ENCODE results near the gene TMPRSS9.
"Not testable (repeated sequence)": the region's sequence is repeated elsewhere in the genome, so short reads cannot be mapped to it uniquely, and the experiment has no call there.

TMPRSS9 gene

DNA sequence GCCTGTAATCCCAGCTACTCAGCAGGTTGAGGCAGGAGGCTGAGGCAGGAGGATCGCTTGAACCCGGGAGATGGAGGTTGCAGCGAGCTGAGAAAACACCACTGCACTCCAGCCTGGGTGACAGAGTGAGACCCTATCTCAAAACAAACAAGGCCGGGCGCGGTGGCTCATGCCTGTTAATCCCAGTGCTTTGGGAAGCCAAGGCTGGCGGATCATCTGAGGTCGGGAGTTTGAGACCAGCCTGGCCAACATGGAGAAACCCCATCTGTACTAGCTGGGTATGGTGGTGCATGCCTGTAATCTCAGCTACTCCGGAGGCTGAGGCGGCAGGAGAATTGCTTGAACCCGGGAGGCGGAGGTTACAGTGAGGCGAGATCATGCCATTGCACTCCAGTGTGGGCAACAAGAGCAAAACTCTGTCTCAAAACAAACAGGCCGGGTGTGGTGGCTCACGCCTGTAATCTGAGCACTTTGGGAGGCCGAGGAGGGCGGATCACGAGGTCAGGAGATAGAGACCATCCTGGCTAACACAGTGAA lies 35.3 kb downstream of the TMPRSS9 start:
- FAIRE-seq: not testable (repeated sequence)

DNA sequence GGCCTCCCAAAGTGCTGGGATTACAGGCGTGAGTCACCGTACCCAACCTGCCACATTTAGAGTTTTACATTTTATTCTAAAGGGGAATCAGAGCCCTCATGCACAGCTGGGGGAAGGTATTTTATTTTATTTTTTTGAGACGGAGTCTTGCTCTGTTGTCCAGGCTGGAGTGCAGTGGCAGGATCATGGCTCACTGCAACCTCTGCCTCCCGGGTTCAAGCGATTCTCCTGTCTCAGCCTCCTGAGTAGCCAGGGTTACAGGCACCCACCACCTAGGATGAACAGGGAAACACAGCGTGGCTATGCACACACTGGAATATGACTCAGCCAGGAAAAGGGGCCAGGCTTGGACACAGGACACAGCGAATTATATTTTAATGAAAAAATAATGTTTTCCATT lies 37.1 kb downstream of the TMPRSS9 start:
- FAIRE-seq: not testable (repeated sequence)

DNA sequence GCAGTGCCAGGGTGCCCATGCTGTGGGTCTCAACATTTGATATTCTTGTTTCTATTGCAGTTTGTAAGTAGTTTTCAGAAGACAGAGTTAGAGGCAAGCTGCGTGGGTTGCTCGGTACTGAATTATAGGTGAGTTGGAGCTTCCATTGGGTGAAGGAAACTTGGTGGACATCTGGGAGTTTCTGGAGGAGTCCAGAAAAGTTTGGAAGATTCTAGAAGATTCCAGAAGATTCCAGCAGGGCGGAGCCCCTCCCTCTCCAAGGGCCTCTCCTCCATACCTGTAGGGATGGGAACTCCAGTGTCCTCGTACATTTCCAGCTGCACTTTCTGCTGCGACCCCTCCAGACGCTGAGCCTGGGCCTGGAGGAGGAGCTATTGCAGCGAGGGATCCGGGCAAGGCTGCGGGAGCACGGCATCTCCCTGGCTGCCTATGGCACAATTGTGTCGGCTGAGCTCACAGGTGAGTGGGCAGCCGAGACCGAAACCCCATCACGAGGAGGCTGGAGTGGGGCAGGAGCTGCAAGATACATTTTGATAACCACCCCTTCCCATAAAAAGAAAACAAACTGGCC lies 38.8 kb downstream of the TMPRSS9 start:
- no peak for FAIRE-seq

DNA sequence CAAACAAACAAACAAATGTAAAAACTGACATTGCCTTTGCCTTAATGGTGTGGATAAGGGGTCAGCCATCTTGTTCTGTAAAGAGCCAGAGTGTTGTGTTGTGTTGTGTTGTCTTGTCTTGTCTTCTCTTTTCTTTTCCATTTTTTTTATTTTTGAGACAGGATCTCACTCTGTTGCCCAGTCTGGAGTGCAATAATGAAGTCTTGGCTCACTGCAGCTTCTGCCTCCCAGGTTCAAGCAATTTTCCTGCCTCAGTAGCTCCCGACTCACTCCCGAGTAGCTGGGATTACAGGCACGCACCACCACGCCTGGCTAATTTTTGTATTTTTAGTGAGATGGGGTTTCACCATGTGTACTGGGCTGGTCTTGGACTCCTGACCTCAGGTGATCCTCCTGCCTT lies 39.5 kb downstream of the TMPRSS9 start:
- no peak for FAIRE-seq

DNA sequence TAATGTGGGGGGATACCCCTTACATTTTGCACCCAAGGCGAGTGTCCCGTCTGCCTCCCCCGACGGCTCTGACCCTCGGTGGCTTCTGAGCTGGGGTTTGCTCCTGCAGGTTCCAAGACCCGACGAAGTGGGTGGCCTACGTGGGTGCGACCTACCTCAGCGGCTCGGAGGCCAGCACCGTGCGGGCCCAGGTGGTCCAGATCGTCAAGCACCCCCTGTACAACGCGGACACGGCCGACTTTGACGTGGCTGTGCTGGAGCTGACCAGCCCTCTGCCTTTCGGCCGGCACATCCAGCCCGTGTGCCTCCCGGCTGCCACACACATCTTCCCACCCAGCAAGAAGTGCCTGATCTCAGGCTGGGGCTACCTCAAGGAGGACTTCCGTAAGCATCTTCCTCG lies 48.2 kb downstream of the TMPRSS9 start:
- no peak for FAIRE-seq

DNA sequence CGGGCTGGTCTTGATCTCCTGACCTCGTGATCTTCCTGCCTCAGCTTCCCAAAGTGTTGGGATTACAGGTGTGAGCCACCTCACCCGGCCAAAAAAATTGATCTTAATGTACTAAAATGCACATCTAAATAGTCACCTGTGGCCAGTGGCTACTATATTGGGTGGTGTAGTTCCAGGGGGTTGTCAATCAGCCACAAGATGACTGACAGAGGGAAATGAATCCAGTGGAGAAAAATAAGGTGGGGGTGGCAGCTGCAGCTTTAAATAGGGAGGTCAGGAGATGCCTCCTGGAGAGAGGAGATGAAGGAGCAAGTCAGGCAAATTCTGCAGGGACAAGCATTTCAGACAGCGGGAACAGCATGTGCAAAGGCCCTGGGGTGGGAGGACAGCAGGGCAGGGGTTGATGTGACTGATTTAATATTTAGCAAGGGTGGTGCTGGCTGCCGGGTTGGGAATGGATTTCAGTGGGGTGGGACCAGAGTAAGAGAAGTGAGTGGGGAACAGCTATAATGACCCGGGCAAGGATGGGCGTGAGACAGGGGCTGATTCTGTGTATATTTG lies 49.4 kb downstream of the TMPRSS9 start:
- no peak for FAIRE-seq

DNA sequence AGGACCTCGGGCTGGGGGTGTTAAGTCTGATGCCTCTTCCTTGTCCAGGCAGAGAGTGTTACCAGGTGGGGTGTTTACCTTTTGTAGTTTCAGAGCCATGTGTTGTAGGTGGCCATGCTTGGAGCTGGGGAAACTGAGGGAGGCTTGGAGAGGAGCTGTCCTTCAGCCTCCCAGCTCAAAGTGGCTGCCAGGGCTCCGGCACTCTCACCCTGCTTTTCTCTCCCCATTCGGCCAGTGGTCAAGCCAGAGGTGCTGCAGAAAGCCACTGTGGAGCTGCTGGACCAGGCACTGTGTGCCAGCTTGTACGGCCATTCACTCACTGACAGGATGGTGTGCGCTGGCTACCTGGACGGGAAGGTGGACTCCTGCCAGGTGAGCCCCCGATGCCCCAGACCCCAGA lies 50.0 kb downstream of the TMPRSS9 start:
- no peak for FAIRE-seq

DNA sequence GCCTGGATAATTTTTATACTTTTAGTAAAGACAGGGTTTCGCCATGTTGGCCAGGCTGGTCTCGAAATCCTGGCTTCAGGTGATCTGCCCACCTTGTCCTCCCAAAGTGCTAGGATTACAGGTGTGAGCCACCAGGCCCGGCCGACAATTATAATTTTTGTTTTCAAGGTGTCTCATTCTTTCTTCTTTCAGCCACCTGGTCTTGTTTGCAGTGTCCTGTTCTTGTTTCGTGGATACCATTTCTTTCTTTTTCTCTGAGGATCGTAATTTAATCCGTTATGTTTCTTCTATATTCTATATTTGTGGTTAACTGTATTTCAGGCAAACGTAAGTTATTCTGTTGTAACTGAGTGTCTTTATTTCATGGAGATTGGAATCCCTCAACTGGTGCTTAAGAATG lies 51.6 kb downstream of the TMPRSS9 start:
- FAIRE-seq: no peak

DNA sequence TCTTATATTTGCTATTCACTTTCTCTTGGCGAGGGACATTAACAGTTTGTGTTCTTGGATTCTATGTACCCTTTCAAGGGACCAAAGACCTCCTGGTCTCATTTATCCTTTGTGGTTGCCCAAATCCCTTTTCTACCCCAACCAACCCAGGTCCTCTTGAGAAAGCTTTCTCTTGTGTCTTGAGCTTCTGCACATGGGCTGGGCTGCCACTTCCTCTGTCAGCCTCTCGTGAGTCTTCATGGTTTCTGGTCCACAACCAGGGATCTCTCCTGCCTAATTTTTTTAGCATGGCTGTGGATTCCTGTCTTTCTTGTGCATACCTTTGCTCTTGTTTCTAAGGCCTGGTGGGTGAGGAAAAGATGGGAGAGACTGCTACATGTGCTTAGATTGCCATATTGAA lies 52.4 kb downstream of the TMPRSS9 start:
- no peak for FAIRE-seq

DNA sequence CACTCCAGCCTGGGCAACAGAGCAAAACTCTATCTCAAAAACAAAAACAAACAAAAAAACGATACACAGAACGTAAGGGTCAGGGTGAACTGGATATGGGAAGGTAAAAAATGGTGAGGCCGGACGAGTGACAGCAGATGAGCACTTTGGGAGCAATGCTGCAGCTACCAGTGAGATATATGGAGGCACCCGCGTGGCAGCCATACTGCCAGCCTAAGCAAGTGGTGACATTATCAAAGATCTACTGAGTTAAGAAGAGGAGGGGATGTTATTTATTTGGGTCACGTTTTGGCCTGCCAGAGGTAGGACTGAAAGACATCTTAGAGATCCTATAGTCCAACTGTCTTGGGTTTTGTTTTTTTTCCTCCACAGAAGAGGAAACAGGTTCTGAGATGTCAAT lies 53.1 kb downstream of the TMPRSS9 start:
- no peak for FAIRE-seq

DNA sequence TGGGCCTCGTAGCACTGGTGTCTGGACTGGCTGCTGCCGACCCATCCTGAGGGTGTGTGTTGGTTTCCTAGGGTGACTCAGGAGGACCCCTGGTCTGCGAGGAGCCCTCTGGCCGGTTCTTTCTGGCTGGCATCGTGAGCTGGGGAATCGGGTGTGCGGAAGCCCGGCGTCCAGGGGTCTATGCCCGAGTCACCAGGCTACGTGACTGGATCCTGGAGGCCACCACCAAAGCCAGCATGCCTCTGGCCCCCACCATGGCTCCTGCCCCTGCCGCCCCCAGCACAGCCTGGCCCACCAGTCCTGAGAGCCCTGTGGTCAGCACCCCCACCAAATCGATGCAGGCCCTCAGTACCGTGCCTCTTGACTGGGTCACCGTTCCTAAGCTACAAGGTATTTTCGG lies 53.6 kb downstream of the TMPRSS9 start:
- no peak for FAIRE-seq

DNA sequence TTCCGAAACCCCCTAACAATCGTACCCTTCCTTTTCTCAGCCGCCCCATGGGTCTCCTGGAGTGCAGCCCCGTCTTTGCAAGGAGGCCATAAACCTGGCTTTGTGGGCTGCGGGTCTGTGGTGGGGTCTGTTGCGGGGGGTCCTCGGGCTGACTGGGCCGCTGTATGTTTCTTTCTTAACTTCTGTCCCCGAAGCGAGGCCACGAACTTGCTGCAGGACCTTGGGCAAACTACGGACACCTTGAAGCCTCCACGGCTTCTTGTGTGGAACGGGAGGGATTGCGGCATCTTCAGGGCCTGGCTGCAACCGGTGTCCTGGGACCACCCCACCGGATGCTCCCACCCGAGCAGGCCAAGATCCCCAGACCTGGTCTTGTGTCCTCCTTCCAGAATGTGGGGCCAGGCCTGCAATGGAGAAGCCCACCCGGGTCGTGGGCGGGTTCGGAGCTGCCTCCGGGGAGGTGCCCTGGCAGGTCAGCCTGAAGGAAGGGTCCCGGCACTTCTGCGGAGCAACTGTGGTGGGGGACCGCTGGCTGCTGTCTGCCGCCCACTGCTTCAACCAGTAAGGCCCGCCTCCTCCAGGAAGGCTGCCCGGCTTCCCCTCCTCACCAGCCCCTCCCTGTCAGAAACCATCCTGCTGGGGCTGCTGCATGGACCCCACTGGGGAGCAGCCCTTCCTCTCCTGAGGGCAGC lies 55.4 kb downstream of the TMPRSS9 start:
- no peak for FAIRE-seq

DNA sequence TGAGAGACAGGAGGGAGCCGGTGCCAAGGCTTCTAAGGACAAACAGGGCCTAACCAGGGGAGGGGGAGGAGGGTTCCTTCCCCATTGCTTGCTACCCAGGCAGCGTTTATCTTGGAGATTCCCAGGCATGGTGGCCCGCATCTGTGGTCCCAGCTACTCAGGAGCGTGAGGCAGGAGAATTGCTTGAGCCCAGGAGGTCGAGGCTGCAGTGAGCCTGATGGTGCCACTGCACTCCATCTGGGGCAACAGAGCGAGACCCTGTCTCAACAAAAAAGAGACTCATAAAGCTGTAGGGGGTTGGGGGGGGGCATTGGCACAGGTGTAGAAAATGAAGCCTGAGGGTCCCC lies 55.9 kb downstream of the TMPRSS9 start:
- no peak for FAIRE-seq

DNA sequence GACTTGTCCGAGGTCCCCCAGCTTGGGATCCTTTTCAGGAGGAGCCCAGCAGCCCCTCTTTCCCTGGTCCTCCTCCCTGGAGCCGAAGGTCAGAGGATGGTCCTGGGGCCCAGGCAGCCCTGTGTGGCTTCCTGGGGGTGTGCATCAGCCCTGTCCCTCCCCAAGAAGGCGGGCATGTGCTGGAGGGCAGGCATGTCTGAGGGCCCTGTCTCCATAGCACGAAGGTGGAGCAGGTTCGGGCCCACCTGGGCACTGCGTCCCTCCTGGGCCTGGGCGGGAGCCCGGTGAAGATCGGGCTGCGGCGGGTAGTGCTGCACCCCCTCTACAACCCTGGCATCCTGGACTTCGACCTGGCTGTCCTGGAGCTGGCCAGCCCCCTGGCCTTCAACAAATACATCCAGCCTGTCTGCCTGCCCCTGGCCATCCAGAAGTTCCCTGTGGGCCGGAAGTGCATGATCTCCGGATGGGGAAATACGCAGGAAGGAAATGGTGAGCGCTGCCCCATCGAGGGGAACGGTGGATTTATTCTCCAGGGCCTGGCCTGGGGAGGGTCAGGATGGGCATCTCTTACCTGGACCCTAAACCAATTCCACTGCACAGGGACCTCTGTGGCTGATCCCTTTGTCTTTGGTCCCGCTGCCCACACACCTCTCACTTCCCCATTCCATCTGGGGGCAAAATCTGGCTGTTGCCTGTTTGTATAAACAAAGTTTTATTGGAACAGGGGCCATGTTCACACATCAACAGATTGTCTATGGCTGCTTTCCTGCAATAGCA lies 56.4 kb downstream of the TMPRSS9 start:
- FAIRE-seq: no peak

DNA sequence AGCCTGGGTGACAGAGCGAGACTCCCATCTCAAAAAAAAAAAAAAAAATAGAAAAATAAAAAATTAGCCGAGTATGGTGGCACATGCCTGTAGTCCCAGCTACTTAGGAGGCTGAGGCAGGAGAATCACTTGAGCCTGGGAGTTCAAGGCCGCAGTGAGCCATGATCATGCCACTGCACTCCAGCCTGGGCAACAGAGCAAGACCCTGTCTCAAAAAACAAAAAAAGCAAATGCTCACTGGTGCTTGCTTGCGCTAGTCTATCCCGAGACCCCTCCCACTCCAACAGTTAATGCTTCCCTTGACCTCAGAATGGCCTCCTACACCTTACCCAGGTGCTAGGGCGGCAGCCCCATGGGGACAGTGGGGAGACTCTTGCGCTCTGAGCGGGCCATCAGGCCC lies 57.4 kb downstream of the TMPRSS9 start:
- not testable (repeated sequence) for FAIRE-seq

DNA sequence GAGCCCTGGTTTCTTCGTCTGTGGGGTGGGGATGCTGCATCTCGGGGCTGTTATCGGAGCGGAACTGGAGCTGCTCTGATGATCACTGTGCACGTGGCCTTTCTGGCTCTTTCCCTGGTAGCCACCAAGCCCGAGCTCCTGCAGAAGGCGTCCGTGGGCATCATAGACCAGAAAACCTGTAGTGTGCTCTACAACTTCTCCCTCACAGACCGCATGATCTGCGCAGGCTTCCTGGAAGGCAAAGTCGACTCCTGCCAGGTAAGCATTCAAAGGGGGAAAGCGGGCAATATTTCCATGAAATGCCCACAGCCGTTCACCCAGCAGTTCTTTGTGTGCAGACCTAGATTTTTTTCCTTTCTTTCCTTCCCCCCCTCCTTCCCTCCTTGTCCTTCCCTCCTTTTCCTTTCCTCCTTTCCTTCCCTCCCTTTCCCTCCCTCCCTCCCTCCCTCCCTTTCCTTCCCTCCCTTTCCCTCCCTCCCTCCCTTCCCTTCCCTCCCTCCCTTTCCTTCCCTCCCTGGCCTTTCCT lies 57.9 kb downstream of the TMPRSS9 start:
- FAIRE-seq: no peak

DNA sequence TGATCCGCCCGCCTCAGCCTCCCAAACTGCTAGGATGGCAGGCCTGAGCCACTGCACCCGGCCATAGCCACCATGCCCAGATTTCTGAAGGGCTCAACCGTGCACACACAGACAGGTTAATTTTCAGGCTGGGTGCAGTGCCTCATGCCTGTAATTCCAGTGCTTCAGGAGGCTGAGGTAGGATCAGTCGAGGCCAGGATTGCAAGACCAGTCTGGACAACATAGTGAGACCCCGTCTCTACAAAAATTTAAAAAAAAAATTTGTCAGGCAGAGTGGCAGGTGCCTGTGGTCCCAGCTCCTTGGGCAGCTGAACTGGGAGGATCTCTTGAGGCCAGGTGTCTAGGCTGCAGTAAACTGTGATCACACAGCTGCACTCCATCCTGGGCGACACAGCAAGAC lies 59.7 kb downstream of the TMPRSS9 start:
- no peak for FAIRE-seq

DNA sequence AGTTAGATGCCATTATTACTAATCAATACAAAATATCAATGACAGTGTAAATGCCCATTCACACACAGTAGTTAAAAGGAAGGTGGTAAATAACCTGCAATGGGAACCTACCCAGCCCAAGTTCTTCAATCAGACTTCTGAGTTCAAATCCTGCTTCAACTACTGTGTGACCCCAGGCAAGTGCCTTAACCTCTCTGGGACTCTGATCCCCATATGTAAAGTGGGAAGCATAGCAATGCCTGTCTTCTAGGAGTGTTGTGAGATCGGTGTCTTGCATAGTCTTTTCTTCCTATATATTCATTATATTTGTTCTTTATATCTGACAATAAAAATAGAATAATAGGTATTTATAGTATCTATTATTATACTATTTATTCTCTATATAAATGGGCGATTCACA lies 60.4 kb downstream of the TMPRSS9 start:
- no peak for FAIRE-seq

DNA sequence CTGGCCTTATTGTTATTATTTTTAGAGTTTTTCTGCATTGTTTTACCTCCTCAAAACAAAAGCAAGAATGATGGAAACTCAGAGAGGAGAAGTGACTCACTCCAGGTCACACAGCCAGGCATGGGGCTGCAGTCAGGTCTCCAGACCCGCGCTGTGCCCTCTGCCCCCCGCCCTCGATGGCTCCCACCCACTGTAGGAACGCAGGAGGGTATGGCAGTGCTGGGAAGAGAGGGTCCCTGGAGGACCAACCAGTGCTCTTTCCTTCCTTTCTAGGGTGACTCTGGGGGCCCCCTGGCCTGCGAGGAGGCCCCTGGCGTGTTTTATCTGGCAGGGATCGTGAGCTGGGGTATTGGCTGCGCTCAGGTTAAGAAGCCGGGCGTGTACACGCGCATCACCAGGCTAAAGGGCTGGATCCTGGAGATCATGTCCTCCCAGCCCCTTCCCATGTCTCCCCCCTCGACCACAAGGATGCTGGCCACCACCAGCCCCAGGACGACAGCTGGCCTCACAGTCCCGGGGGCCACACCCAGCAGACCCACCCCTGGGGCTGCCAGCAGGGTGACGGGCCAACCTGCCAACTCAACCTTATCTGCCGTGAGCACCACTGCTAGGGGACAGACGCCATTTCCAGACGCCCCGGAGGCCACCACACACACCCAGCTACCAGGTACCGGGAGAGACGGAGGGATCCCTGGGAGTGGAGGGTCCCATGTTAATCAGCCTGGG lies 61.7 kb downstream of the TMPRSS9 start:
- FAIRE-seq: no peak

DNA sequence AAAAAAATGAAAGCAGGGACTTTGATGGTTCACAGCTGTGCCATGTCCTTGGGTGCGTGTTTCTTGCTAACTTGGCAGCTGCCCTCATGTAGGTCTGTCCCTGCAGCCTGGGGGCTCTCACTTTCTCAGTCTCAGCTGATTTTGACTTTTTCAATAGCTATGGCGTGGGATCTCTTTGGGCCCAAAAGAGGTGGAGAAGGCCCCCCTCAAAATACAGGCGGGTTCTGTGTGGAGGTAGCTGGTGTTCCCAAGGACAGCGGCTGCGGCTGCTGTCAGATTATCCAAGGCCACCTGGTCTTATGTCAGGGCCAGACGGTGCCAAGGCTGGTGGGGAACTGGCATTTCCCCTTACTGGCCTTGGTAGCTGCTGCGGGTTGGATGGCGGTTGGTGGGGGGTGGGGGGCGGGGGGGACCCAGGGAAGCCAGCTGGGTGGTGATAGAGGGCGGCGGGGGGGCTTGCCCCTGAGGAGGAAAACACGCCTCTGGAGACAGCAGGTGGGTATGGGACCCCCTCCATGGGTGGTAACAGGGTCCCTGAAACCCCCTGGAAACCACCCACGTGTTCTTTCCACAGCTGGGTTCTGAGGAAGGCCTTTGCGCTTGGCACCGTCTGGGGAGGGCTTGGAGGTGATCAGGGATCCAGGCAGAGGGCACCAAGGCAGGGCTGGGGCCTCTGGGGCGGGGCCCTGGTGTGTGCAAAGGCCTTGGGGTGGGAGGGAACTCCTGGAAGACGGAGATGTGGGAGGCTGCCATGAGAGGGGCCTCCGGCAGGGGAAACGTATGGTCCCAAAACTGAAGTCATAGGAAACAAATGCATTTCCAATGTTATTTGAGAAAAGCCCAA lies 63.2 kb downstream of the TMPRSS9 start:
- no peak for FAIRE-seq

DNA sequence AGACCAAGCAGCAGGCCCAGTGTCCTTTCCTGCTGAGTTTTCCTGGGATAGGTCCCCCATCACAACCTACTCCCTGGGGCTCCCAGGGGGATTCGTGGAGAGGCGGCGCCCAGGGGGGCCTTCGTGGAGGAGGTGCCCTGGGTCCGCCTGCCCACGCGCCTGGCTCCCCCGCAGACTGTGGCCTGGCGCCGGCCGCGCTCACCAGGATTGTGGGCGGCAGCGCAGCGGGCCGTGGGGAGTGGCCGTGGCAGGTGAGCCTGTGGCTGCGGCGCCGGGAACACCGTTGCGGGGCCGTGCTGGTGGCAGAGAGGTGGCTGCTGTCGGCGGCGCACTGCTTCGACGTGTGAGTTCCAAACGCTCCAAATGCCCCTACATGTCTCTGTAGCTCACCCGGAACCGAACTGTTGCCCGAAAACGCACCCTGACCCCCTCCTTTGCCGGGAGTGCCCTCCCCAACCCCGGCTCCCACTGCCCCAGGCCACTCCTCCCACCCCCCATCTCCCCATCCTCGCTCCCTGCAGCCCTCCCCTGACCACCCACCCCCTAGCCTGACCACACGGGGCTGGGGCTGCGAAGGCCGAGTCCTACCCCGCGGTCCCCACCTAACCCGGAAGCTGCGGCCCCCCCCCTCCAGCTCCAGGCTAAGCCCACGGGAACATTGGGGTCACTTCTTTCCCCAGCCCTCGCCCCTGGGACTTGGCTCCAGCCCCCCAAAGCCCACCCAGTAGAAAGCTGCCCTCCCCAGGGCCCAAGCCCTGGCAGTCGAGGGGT lies 64.0 kb downstream of the TMPRSS9 start:
- no peak for FAIRE-seq

Measured in A204.1 (cell line).